Karpas-422 (cell line): ENCODE results near the gene QPCT. TPM values are rescaled to one million over a fixed set of nuclear protein-coding genes. Genes with fewer than 3 reads are reported as not detected.
"Not testable (repeated sequence)": the region's sequence is repeated elsewhere in the genome, so short reads cannot be mapped to it uniquely, and the experiment has no call there.

Experiments
- DNase-seq: peaks from one replicate; pipeline ENCODE4 v3.0.0-alpha.2; 2015
- H2AFZ ChIP-seq: fragments of 200-600 bp; sonication (generic); 2 replicates; pipeline ENCODE4 v1.6.1; 2014; ENCODE audit warnings: antibody characterized with exemption, low read length, mixed read lengths
- H3K27ac ChIP-seq: fragments of 200-600 bp; sonication (generic); 2 replicates; pipeline ENCODE4 v1.5.1; 2014; ENCODE audit warnings: mild to moderate bottlenecking, low read length, moderate library complexity
- H3K27me3 ChIP-seq: fragments of 200-600 bp; sonication (generic); 2 replicates; pipeline ENCODE4 v1.6.1; 2014; ENCODE audit warnings: low read length, mixed read lengths
- H3K36me3 ChIP-seq: fragments of 200-600 bp; sonication (generic); 2 replicates; pipeline ENCODE4 v1.6.1; 2014; ENCODE audit warnings: low read length, mixed read lengths; ENCODE audit not compliant: insufficient read depth
- H3K4me1 ChIP-seq: fragments of 200-600 bp; sonication (generic); 2 replicates; pipeline ENCODE4 v1.6.1; 2014; ENCODE audit warnings: mild to moderate bottlenecking, low read length, mixed read lengths
- H3K4me2 ChIP-seq: fragments of 200-600 bp; sonication (generic); 2 replicates; pipeline ENCODE4 v1.6.1; 2014; ENCODE audit warnings: low read length, low read depth, mild to moderate bottlenecking; ENCODE audit not compliant: poor library complexity, severe bottlenecking
- H3K4me3 ChIP-seq: fragments of 200-600 bp; sonication (generic); 2 replicates; pipeline ENCODE4 v1.5.1; 2014; ENCODE audit warnings: mild to moderate bottlenecking, antibody characterized with exemption, low read length, mixed read lengths
- H3K79me2 ChIP-seq: fragments of 200-600 bp; sonication (generic); 2 replicates; pipeline ENCODE4 v1.6.1; 2014; ENCODE audit warnings: mild to moderate bottlenecking, low read length, mixed read lengths
- H3K9ac ChIP-seq: fragments of 200-600 bp; sonication (generic); 2 replicates; pipeline ENCODE4 v1.6.0; 2014; ENCODE audit warnings: low read length
- H3K9me2 ChIP-seq: fragments of 200-600 bp; sonication (generic), shearing (Covaris generic); replicated peaks from 2 replicates; pipeline ENCODE4 v1.6.0; 2014; ENCODE audit warnings: mild to moderate bottlenecking, low read length, moderate library complexity; ENCODE audit not compliant: insufficient read depth
- H3K9me3 ChIP-seq: fragments of 300-700, 200-600 bp; sonication (generic); 2 replicates; pipeline ENCODE4 v1.6.1; 2014; ENCODE audit warnings: low read length, mixed read lengths
- H4K20me1 ChIP-seq: fragments of 200-600 bp; sonication (generic); 2 replicates; pipeline ENCODE4 v1.6.1; 2014; ENCODE audit warnings: mild to moderate bottlenecking, antibody characterized with exemption, low read length, low read depth; ENCODE audit not compliant: insufficient read depth
- total RNA-seq: library from RNA; depleted of rRNA; stranded (reverse); fragments of >200 nt; shearing (Covaris generic); gene quantifications from 2 replicates; pipeline ENCODE4 v1.2.3, GENCODE V29; 2014; ENCODE audit warnings: low replicate concordance

QPCT gene
- total RNA-seq, 1 experiment from 2014 or later, result 4.8 TPM

DNA sequence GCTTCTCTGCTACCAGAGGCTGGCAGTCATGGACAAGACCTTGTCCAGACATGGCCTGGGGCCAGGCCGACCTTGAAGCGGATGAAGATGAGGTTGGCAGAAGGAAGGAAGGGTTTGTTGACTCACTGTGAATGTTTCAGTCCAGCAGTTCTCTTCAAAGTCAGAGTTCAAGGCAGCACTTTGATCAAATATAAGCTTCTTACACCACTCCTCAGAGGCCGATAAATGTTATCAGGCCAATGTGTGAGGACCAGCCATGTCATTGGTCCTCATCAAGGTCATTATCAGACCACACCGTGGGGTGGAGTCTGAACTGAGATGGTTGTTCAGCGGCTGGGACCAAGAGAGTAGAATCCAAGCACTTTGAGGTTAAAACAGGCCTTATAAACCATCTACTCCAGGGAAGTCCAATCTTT is 35.5 kb downstream of the QPCT start:
- no peaks in the 10 kb centered on the region for H3K36me3 ChIP-seq
- H4K20me1 ChIP-seq, result no peaks in the 10 kb centered on the region
- peaks cover 32% of the 10 kb centered on the region for H3K4me1 ChIP-seq
- H3K9me3 ChIP-seq, result no peaks in the 10 kb centered on the region
- no peak overlapping the region for H3K27ac ChIP-seq
- no peak overlapping the region for H3K9ac ChIP-seq
- DNase-seq, result no peak
- no peak overlapping the region for H3K4me3 ChIP-seq
- H3K27me3 ChIP-seq, result no peaks in the 10 kb centered on the region
- H3K9me2 ChIP-seq, result no peaks in the 10 kb centered on the region
- no peak overlapping the region for H2AFZ ChIP-seq
- H3K79me2 ChIP-seq, result no peaks in the 10 kb centered on the region
- no peak overlapping the region for H3K4me2 ChIP-seq

DNA sequence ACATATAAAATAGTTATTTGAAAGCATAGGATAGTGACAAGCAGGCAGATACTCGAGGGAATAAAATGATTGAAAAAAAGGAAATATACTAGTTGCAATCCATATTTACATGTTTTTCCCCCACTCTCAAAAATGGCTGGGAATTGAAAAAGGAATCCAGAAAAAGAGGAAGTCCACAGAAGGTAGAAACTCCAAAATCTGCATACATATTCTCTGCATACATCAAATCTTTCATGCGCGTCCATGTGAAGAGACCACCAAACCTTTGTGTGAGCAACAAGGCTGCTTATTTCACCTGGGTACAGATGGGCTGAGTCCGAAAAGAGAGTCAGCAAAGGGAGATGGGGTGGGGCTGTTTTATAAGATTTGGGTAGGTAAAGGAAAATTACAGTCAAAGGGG is 36.4 kb downstream of the QPCT start:
- peaks cover 25% of the 10 kb centered on the region for H3K4me1 ChIP-seq
- not testable (repeated sequence) for DNase-seq, H3K27me3 ChIP-seq, H2AFZ ChIP-seq, H4K20me1 ChIP-seq, H3K27ac ChIP-seq, H3K4me2 ChIP-seq, H3K9me3 ChIP-seq, H3K4me3 ChIP-seq, H3K9me2 ChIP-seq, H3K36me3 ChIP-seq, H3K79me2 ChIP-seq, H3K9ac ChIP-seq

DNA sequence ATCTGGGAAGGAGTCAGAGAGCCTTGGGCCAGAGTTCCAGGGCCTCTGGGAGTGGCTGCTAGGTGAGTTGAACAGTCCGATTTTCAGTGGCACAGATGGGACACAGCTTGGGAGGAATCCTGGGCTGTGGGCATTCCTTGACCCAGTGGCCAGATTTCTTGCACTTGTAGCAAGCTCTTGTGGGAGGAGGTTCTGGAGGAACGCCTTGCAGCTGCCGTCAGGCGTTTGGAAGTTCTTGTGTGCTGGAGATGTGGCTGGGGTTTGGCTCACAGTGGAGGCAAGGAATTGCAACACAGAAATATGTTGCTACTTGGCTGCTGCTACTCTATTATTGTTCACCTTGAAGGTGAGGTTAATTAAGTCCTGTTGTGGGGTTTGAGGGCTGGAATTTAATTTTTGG is 39.8 kb downstream of the QPCT start:
- H3K4me3 ChIP-seq, H3K79me2 ChIP-seq, H2AFZ ChIP-seq, H3K9me2 ChIP-seq, H3K4me2 ChIP-seq, H3K27me3 ChIP-seq, DNase-seq, H3K36me3 ChIP-seq, H3K4me1 ChIP-seq, H3K9me3 ChIP-seq, H3K27ac ChIP-seq, H4K20me1 ChIP-seq, H3K9ac ChIP-seq: not testable (repeated sequence)

DNA sequence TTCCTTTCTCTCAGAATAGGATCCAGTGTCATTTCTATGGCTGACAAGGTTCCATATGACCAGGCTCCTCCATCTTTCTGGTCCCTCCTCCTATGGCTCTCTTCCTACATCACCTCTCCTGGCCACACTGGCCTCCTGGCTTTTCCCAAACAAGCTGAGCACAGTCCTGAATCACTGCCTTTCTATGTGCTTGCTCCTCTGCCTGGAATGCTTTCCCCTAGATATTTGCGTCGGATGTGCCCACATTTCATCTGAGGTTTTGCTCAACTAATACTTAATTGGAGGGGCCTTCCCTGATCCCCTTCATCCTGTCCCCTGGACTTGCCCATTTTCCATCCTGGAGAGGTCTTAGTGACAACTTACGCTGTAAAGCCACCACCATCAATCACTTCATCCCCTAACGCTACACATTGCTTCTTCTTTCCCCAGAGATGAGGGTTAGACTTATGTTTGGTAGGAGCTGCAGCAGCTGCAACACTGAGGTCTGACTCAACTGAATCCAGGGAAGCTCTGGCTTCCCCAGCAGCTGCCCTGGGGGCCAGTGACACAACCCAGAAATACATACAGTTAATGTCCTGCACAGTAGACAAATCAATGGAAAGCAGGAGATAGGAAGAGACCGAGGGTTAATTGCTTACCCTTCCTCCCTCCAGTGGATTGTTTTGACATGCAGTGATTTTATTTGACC is 42.9 kb downstream of the QPCT start:
- no peak overlapping the region for H3K4me3 ChIP-seq
- no peak overlapping the region for H3K27ac ChIP-seq
- H3K9me3 ChIP-seq, result no peaks in the 10 kb centered on the region
- DNase-seq, result no peak
- H3K79me2 ChIP-seq, result no peaks in the 10 kb centered on the region
- H3K36me3 ChIP-seq, result no peaks in the 10 kb centered on the region
- H3K9me2 ChIP-seq, result no peaks in the 10 kb centered on the region
- H3K9ac ChIP-seq, result no peak overlapping the region
- H2AFZ ChIP-seq, result no peak overlapping the region
- H3K4me1 ChIP-seq, result peaks cover 22% of the 10 kb centered on the region
- H3K27me3 ChIP-seq, result no peaks in the 10 kb centered on the region
- no peaks in the 10 kb centered on the region for H4K20me1 ChIP-seq
- H3K4me2 ChIP-seq, result no peak overlapping the region

DNA sequence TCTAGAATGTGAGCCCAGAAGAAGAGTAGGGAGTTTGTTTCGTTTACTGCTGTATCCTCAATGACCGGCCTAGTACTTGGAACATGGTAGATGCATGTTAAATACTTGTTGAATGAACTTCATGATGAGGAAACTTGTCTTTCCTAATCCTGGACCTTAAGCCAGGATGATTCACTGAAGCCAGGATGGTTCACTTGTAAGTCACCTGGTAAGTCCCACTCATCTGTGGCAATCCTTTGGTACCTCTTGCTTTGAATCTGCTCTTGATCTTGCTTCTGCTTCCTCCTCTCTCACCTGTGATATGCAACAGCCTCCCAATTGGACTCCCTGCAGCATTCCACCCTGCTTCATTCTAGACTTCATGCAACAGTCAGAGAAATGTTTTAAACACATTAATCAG is 43.6 kb downstream of the QPCT start:
- Histone ChIP-seq H4K20me1 (no peaks in the 10 kb centered on the region), H3K79me2 (no peaks in the 10 kb centered on the region), H3K4me2 (no peak overlapping the region), H3K36me3 (no peaks in the 10 kb centered on the region), H3K4me3 (no peak overlapping the region), H3K9me3 (no peaks in the 10 kb centered on the region), H2AFZ (no peak overlapping the region), H3K27me3 (no peaks in the 10 kb centered on the region), H3K4me1 (peaks cover 22% of the 10 kb centered on the region), H3K9ac (no peak overlapping the region), H3K27ac (no peak overlapping the region), H3K9me2 (no peaks in the 10 kb centered on the region)
- no peak for DNase-seq

GRCh38 chr2:37389395-37389794 is 45.0 kb downstream of the QPCT start:
- Histone ChIP-seq H3K4me3 (no peak overlapping the region), H3K27ac (no peak overlapping the region), H3K4me1 (peaks cover 22% of the 10 kb centered on the region), H3K4me2 (peak overlapping the region; percentile 63), H3K9me2 (no peaks in the 10 kb centered on the region), H4K20me1 (no peaks in the 10 kb centered on the region), H3K9me3 (no peaks in the 10 kb centered on the region), H3K27me3 (no peaks in the 10 kb centered on the region), H3K79me2 (no peaks in the 10 kb centered on the region), H3K9ac (no peak overlapping the region), H2AFZ (no peak overlapping the region), H3K36me3 (no peaks in the 10 kb centered on the region)
- peak; percentile 41 for DNase-seq

DNA sequence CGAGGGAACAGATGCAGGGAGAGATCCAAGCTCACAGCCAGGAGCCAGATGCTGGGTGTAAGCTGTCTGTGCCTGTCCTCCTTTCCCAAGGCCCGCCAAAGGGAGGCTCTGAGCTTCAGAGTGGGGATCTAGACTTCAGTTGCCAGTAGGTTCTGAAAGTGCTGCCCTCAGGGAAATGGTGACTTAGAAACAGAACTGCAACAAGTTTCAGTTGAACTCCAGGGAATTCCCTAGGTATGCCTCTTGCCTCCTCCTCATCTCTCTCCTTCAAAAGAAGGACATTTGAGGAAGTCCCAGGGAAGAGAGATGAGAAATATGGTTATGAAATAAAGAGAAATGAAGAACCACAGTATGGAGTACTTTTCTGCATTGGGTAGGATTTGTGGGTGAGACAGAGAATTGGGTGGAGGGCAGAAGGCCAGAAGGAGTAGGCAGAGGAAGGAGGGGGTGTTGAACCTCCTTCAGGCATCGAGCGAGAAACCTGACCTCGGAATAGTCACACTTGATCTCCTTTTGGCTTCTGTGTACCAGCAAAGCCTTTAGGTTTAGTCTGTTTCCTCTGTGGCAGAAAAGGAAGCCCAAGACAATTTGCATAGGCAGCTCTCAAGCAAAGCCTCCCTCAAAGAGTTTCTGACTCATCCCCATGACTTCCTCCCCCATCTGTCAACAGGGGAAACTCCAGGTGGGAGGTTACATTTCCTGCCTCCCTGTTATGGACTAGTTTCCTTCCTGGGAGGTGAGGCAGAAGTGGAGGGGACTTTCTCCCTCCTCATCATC is 45.7 kb downstream of the QPCT start:
- H3K36me3 ChIP-seq, result no peaks in the 10 kb centered on the region
- H3K79me2 ChIP-seq, result no peaks in the 10 kb centered on the region
- H3K4me2 ChIP-seq, result peak overlapping the region; percentile 63
- H3K4me3 ChIP-seq, result peak overlapping the region; percentile 39; the same call in 1 of the 2 replicates
- H3K4me1 ChIP-seq, result peaks cover 22% of the 10 kb centered on the region
- H3K27me3 ChIP-seq, result no peaks in the 10 kb centered on the region
- DNase-seq, result peak; percentile 89
- no peaks in the 10 kb centered on the region for H3K9me3 ChIP-seq
- H4K20me1 ChIP-seq, result no peaks in the 10 kb centered on the region
- no peaks in the 10 kb centered on the region for H3K9me2 ChIP-seq
- no peak overlapping the region for H3K27ac ChIP-seq
- H2AFZ ChIP-seq, result 0 out of 2 replicates have a peak overlapping the region, but pooled peaks have one; percentile 8
- 0 out of 2 replicates have a peak overlapping the region, but pooled peaks have one; percentile 1 for H3K9ac ChIP-seq

DNA sequence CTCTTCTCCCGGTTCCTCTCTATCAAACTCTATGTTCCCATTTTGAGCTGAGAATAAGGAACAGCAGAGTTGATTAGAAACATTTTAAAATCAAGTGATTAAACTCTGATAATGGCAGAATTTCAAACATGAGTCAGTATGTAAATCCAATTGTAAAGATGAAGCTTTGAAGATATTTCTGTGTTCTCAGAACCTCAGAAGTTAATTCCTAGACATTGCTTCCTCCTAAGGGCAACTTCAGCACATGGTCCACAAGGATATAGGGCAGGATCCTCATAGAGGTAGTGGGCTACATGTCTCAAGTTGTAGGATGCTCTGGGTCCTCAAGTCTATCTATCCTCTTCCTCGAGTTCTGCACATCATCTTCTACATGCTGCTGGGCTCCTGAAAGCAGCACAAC is 46.3 kb downstream of the QPCT start:
- no peaks in the 10 kb centered on the region for H3K79me2 ChIP-seq
- H3K9me3 ChIP-seq, result no peaks in the 10 kb centered on the region
- H2AFZ ChIP-seq, result no peak overlapping the region
- no peaks in the 10 kb centered on the region for H3K36me3 ChIP-seq
- H3K27me3 ChIP-seq, result no peaks in the 10 kb centered on the region
- H4K20me1 ChIP-seq, result no peaks in the 10 kb centered on the region
- no peak overlapping the region for H3K27ac ChIP-seq
- no peak overlapping the region for H3K9ac ChIP-seq
- peak overlapping the region; percentile 63 for H3K4me2 ChIP-seq
- no peak for DNase-seq
- H3K9me2 ChIP-seq, result no peaks in the 10 kb centered on the region
- no peak overlapping the region for H3K4me3 ChIP-seq
- H3K4me1 ChIP-seq, result peaks cover 22% of the 10 kb centered on the region
